ENCODE data around the gene MSI2. TPM values are rescaled to one million over a fixed set of nuclear protein-coding genes. Genes with fewer than 3 reads are reported as not detected.

MSI2 gene
- total and polyA plus RNA-seq, 8 donors, result 35.0 to 49.5 (median 47.5) TPM

GRCh38 chr17:57724729-57725125, 468.4 kb downstream of the MSI2 start:
- Histone ChIP-seq H3K4me3 (no peak overlapping the region), H3K27me3 (no peaks in the 10 kb centered on the region), H3K27ac (no peak overlapping the region), H3K4me1 (no peaks in the 10 kb centered on the region), H3K9me3 (no peaks in the 10 kb centered on the region), H3K36me3 (no peaks in the 10 kb centered on the region)
- intact Hi-C loops (cut with DNase I), result no loop called here
- ATAC-seq (no peak), DNase-seq (no peak)
- no peak for TF ChIP-seq CTCF (IDR thresholded peaks at IDR 0.05)

- intact Hi-C loops (cut with DNase I), result no loop called here
- no peak for DNase-seq
- Histone ChIP-seq H3K9me3 (no peaks in the 10 kb centered on the region), H3K27ac (no peak overlapping the region), H3K4me1 (no peaks in the 10 kb centered on the region), H3K27me3 (no peaks in the 10 kb centered on the region), H3K4me3 (no peak overlapping the region), H3K36me3 (no peaks in the 10 kb centered on the region)
- no peak for TF ChIP-seq CTCF (IDR thresholded peaks at IDR 0.05)
- no peak for ATAC-seq
These were observed 470.0 kb downstream of the MSI2 start for GRCh38 chr17:57726213-57726790.

DNA sequence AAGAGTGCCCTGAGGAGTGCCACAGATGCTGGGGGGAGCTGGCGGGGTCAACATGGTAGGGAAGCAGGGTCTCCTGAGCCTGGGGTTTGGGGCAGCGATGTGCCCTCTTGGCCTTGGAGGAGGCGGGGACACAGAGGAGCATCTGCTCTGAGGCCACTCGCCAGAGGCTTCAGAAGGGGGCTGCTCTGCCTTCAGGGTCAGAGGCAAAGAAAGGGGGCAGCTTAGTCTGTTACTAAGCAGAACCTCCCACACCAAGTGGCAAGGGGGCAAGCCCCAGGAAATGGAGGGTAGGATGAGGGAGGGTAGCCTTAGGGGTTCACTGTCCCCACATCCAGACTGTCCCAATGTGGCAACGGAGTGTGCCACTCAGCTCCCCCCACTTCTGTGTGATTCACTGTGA, 470.5 kb downstream of the MSI2 start:
- intact Hi-C loops (cut with DNase I), result no loop called here
- Histone ChIP-seq H3K4me3 (no peak overlapping the region), H3K9me3 (no peaks in the 10 kb centered on the region), H3K27ac (no peak overlapping the region), H3K36me3 (no peaks in the 10 kb centered on the region), H3K4me1 (no peaks in the 10 kb centered on the region), H3K27me3 (no peaks in the 10 kb centered on the region)
- TF ChIP-seq CTCF (IDR thresholded peaks at IDR 0.05), result no peak
- no peak for DNase-seq
- ATAC-seq, result no peak

DNA sequence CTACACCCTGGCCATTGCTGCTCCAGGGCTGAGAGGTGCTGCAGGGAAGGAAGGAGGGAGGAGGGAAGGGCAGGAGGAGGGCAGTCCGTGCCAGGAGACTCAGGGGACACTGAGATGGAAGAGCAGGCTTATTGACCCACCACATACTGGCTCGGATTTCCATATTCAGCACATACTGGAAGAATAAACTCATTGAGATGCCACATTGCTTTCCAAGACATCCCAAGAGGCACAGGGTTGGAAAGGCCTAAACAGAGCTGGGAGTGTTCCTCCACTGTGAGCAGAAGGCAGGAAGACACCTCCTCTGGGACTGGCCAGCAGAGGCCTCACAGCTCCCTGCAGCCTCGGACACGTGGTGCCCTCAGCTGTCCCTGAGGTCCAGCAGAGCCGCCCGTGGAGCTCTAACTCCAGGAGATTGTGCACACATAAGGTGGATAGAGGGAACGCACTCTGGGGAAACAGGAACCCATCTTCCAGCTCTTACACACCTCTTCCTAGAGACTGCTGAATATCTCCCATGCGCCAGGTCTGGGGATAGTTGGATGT, 471.4 kb downstream of the MSI2 start:
- ATAC-seq (no peak), DNase-seq (no peak)
- H3K36me3 ChIP-seq, result no peaks in the 10 kb centered on the region
- H3K27me3 ChIP-seq, result no peaks in the 10 kb centered on the region
- H3K4me1 ChIP-seq, result no peaks in the 10 kb centered on the region
- H3K27ac ChIP-seq, result no peak overlapping the region
- H3K4me3 ChIP-seq, result no peak overlapping the region
- intact Hi-C loops (cut with DNase I), result no loop called here
- TF ChIP-seq CTCF (IDR thresholded peaks at IDR 0.05), result no peak
- H3K9me3 ChIP-seq, result no peaks in the 10 kb centered on the region

DNA sequence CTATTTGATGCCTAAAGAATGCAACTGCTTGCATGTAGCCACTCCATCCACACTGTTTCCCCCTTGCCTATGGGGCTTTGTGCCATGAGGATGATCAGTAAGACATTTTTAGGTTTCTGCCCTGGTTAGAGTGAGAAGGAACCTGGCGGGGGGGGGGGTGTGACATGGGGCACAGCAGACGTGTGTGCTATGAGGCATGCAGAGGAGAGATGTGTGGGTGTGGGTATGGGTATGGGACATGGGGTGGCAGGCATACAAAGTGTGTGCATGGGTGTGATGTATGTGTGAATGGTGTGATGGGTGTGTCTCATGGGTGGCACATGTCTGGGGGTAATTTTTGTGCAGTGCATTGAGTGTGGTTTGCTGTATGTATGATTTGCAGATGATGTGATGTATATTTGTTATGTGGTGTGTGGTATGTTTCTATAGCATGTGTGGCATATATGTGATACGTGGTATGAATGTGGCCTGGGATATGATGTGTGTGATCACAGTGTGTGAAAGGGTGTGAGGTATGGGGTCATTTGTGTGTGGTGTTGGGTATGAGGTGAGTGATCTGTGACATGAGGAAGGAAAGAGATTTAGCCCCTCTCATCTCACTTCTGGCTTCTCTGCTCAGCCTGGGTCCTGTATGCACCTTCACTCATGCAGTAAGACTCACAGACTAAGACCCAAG, 473.8 kb downstream of the MSI2 start:
- no peaks in the 10 kb centered on the region for H3K27me3 ChIP-seq
- TF ChIP-seq CTCF (IDR thresholded peaks at IDR 0.05), result no peak
- intact Hi-C loops (cut with DNase I), result no loop called here
- no peak overlapping the region for H3K4me3 ChIP-seq
- H3K27ac ChIP-seq, result no peak overlapping the region
- no peaks in the 10 kb centered on the region for H3K36me3 ChIP-seq
- no peaks in the 10 kb centered on the region for H3K9me3 ChIP-seq
- no peaks in the 10 kb centered on the region for H3K4me1 ChIP-seq
- ATAC-seq (no peak), DNase-seq (no peak)

All from left lung (tissue), 10 donors.